Measurements from ENCODE around the gene SMAD3. TPM values are rescaled to one million over a fixed set of nuclear protein-coding genes. Genes with fewer than 3 reads are reported as not detected.
"Not testable (repeated sequence)": the region's sequence is repeated elsewhere in the genome, so short reads cannot be mapped to it uniquely, and the experiment has no call there.

Gene SMAD3
- total and polyA plus RNA-seq, 2 donors (not counting 1 experiment from before 2014, with no cell fraction given): 55.9 to 163 TPM

- Histone ChIP-seq H2AFZ (ENCODE audit: insufficient read depth, low read depth, low read length, poor library complexity, severe bottlenecking) (no peak overlapping the region), H3K4me1 (ENCODE audit: control insufficient read depth in 2 of 2, insufficient read depth in 2 of 2, low read length in 2 of 2) (peaks cover 68 to 71% of the 10 kb centered on the region in 2 donors), H3K79me2 (ENCODE audit: control insufficient read depth, insufficient read depth, low read length) (peaks cover 98% of the 10 kb centered on the region), H3K27me3 (replicated peaks in 1 of 4; ENCODE audit: control extremely low read depth in 1 of 4, control insufficient read depth in 3 of 4, insufficient read depth in 4 of 4, low read length in 3 of 4) (no peaks in the 10 kb centered on the region), H3K4me2 (replicated peaks; ENCODE audit: low read depth, low read length, poor library complexity, severe bottlenecking) (peak overlapping the region; percentile 12), H3K9ac (ENCODE audit: low read length) (peak overlapping the region; percentile 2), H3K9me3 (ENCODE audit: control extremely low read depth in 1 of 3, control insufficient read depth in 2 of 3, insufficient read depth in 1 of 3, low read length in 2 of 3) (no peaks in the 10 kb centered on the region), H3K27ac (ENCODE audit: low read length in 2 of 2) (peak overlapping the region in 1 of 2 donors; percentile 58), H3K36me3 (replicated peaks in 1 of 2; ENCODE audit: control extremely low read depth in 1 of 2, control insufficient read depth in 1 of 2, extremely low read depth in 1 of 2, insufficient read depth in 2 of 2, low read length in 1 of 2) (peaks cover 3 to 16% of the 10 kb centered on the region in 2 experiments), H3K4me3 (ENCODE audit: control extremely low read depth in 1 of 5, extremely low read depth in 1 of 5, insufficient read depth in 1 of 5, low read depth in 2 of 5, low read length in 4 of 5) (no peak overlapping the region), H4K20me1 (ENCODE audit: control insufficient read depth, insufficient read depth, low read length, poor library complexity, severe bottlenecking) (peaks cover 85% of the 10 kb centered on the region)
- Mint-ChIP-seq H3K27me3 (no peaks in the 10 kb centered on the region), H3K27ac (peak overlapping the region; percentile 4), H3K4me1 (peaks cover 86% of the 10 kb centered on the region), H3K4me3 (peak overlapping the region; percentile 27), H3K9me3 (ENCODE audit: insufficient read depth) (no peaks in the 10 kb centered on the region)
- ChIA-PET CTCF (interaction anchor here (2.0 kb wide), 1 partner anchor 11 kb away, joined by 5 read pairs; no protein-coding TSS in a partner anchor), POLR2A (no interaction called here)
- intact Hi-C loops (cut with micrococcal nuclease): no loop called here
- TF ChIP-seq CTCF (IDR thresholded peaks at IDR 0.05) (no peak), EZH2 (IDR thresholded peaks at IDR 0.05; ENCODE audit: borderline replicate concordance, insufficient read depth, low read depth, low read length, poor library complexity, severe bottlenecking) (no peak)
- DNase-seq (no peak), ATAC-seq (ENCODE audit: low read depth) (peak; percentile 36)
- 74% methylated on average over 8 of the region's 16 CpGs for WGBS (ENCODE audit: insufficient coverage)
Observed at GRCh38 chr15:67150023-67150860, 84.8 kb downstream of the SMAD3 start.

GRCh38 chr15:67152429-67152828 lies 87.0 kb downstream of the SMAD3 start:
- Mint-ChIP-seq H3K4me3 (no peak overlapping the region), H3K9me3 (ENCODE audit: insufficient read depth) (no peaks in the 10 kb centered on the region), H3K27me3 (no peaks in the 10 kb centered on the region), H3K27ac (peak overlapping the region; percentile 37), H3K4me1 (peaks cover 82% of the 10 kb centered on the region)
- Histone ChIP-seq H3K79me2 (ENCODE audit: control insufficient read depth, insufficient read depth, low read length) (peaks cover 97% of the 10 kb centered on the region), H2AFZ (ENCODE audit: insufficient read depth, low read depth, low read length, poor library complexity, severe bottlenecking) (no peak overlapping the region), H3K9me3 (ENCODE audit: control extremely low read depth in 1 of 3, control insufficient read depth in 2 of 3, insufficient read depth in 1 of 3, low read length in 2 of 3) (no peaks in the 10 kb centered on the region), H3K4me3 (ENCODE audit: control extremely low read depth in 1 of 5, extremely low read depth in 1 of 5, insufficient read depth in 1 of 5, low read depth in 2 of 5, low read length in 4 of 5) (no peak overlapping the region), H3K27ac (ENCODE audit: low read length in 2 of 2) (peak overlapping the region in 1 of 2 donors; percentile 21), H3K27me3 (replicated peaks in 1 of 4; ENCODE audit: control extremely low read depth in 1 of 4, control insufficient read depth in 3 of 4, insufficient read depth in 4 of 4, low read length in 3 of 4) (no peaks in the 10 kb centered on the region), H3K9ac (ENCODE audit: low read length) (no peak overlapping the region), H3K36me3 (replicated peaks in 1 of 2; ENCODE audit: control extremely low read depth in 1 of 2, control insufficient read depth in 1 of 2, extremely low read depth in 1 of 2, insufficient read depth in 2 of 2, low read length in 1 of 2) (peaks cover 3 to 24% of the 10 kb centered on the region in 2 experiments), H3K4me1 (ENCODE audit: control insufficient read depth in 2 of 2, insufficient read depth in 2 of 2, low read length in 2 of 2) (peaks cover 49 to 61% of the 10 kb centered on the region in 2 donors), H3K4me2 (replicated peaks; ENCODE audit: low read depth, low read length, poor library complexity, severe bottlenecking) (peak overlapping the region; percentile 16), H4K20me1 (ENCODE audit: control insufficient read depth, insufficient read depth, low read length, poor library complexity, severe bottlenecking) (peaks cover 79% of the 10 kb centered on the region)
- ChIA-PET POLR2A (no interaction called here), CTCF (no interaction called here)
- intact Hi-C loops (cut with micrococcal nuclease): no loop called here
- ATAC-seq (ENCODE audit: low read depth) (no peak), DNase-seq (no peak)
- 90% methylated on average over 1 of the region's 1 CpG for WGBS (ENCODE audit: insufficient coverage)
- no peak for TF ChIP-seq EZH2 (IDR thresholded peaks at IDR 0.05; ENCODE audit: borderline replicate concordance, insufficient read depth, low read depth, low read length, poor library complexity, severe bottlenecking)
- TF ChIP-seq CTCF (IDR thresholded peaks at IDR 0.05): no peak

GRCh38 chr15:67153044-67153443 lies 87.6 kb downstream of the SMAD3 start:
- H2AFZ ChIP-seq (ENCODE audit: insufficient read depth, low read depth, low read length, poor library complexity, severe bottlenecking); ATAC-seq (ENCODE audit: low read depth); H3K9me3 ChIP-seq (ENCODE audit: control extremely low read depth in 1 of 3, control insufficient read depth in 2 of 3, insufficient read depth in 1 of 3, low read length in 2 of 3); H3K27me3 Mint-ChIP-seq; H3K9me3 Mint-ChIP-seq (ENCODE audit: insufficient read depth); H3K27ac ChIP-seq (ENCODE audit: low read length in 2 of 2); intact Hi-C loops (cut with micrococcal nuclease); CTCF ChIA-PET; H3K4me3 ChIP-seq (ENCODE audit: control extremely low read depth in 1 of 5, extremely low read depth in 1 of 5, insufficient read depth in 1 of 5, low read depth in 2 of 5, low read length in 4 of 5); DNase-seq; POLR2A ChIA-PET; H3K4me3 Mint-ChIP-seq; H3K9ac ChIP-seq (ENCODE audit: low read length); H3K27me3 ChIP-seq (replicated peaks in 1 of 4; ENCODE audit: control extremely low read depth in 1 of 4, control insufficient read depth in 3 of 4, insufficient read depth in 4 of 4, low read length in 3 of 4): not testable (repeated sequence)
- Histone ChIP-seq H3K4me1 (ENCODE audit: control insufficient read depth in 2 of 2, insufficient read depth in 2 of 2, low read length in 2 of 2) (peaks cover 49 to 61% of the 10 kb centered on the region in 2 donors), H3K79me2 (ENCODE audit: control insufficient read depth, insufficient read depth, low read length) (peaks cover 97% of the 10 kb centered on the region), H3K36me3 (replicated peaks in 1 of 2; ENCODE audit: control extremely low read depth in 1 of 2, control insufficient read depth in 1 of 2, extremely low read depth in 1 of 2, insufficient read depth in 2 of 2, low read length in 1 of 2) (peaks cover 3 to 24% of the 10 kb centered on the region in 2 experiments), H4K20me1 (ENCODE audit: control insufficient read depth, insufficient read depth, low read length, poor library complexity, severe bottlenecking) (peaks cover 79% of the 10 kb centered on the region), H3K4me2 (replicated peaks; ENCODE audit: low read depth, low read length, poor library complexity, severe bottlenecking) (peak overlapping the region; percentile 16)
- Mint-ChIP-seq H3K27ac (peak overlapping the region; percentile 37), H3K4me1 (peaks cover 82% of the 10 kb centered on the region)
- WGBS (ENCODE audit: insufficient coverage): 88% methylated on average over 5 of the region's 6 CpGs
